ENCODE data around the gene SLC35E3.
"Not testable (repeated sequence)": the region's sequence is repeated elsewhere in the genome, so short reads cannot be mapped to it uniquely, and the experiment has no call there.

The SLC35E3 gene

GRCh38 chr12:68794653-68795251, 48.8 kb downstream of the SLC35E3 start:
- DNase-seq (ENCODE audit: low read depth) = no peak

GRCh38 chr12:68796399-68796798, 50.4 kb downstream of the SLC35E3 start:
- DNase-seq (ENCODE audit: low read depth) = no peak

- no peak for DNase-seq (ENCODE audit: low read depth)
Observed at GRCh38 chr12:68798882-68799234, 52.9 kb downstream of the SLC35E3 start.

GRCh38 chr12:68800294-68800693, 54.3 kb downstream of the SLC35E3 start:
- no peak for DNase-seq (ENCODE audit: low read depth)

GRCh38 chr12:68801124-68801523, 55.1 kb downstream of the SLC35E3 start:
- DNase-seq (ENCODE audit: low read depth) = not testable (repeated sequence)

GRCh38 chr12:68802372-68802745, 56.4 kb downstream of the SLC35E3 start:
- DNase-seq (ENCODE audit: low read depth) = not testable (repeated sequence)

- DNase-seq (ENCODE audit: low read depth) = not testable (repeated sequence)
Observed at GRCh38 chr12:68802911-68803651, 57.1 kb downstream of the SLC35E3 start.

- DNase-seq (ENCODE audit: low read depth) = no peak
Observed at GRCh38 chr12:68803948-68804656, 58.1 kb downstream of the SLC35E3 start.

DNA sequence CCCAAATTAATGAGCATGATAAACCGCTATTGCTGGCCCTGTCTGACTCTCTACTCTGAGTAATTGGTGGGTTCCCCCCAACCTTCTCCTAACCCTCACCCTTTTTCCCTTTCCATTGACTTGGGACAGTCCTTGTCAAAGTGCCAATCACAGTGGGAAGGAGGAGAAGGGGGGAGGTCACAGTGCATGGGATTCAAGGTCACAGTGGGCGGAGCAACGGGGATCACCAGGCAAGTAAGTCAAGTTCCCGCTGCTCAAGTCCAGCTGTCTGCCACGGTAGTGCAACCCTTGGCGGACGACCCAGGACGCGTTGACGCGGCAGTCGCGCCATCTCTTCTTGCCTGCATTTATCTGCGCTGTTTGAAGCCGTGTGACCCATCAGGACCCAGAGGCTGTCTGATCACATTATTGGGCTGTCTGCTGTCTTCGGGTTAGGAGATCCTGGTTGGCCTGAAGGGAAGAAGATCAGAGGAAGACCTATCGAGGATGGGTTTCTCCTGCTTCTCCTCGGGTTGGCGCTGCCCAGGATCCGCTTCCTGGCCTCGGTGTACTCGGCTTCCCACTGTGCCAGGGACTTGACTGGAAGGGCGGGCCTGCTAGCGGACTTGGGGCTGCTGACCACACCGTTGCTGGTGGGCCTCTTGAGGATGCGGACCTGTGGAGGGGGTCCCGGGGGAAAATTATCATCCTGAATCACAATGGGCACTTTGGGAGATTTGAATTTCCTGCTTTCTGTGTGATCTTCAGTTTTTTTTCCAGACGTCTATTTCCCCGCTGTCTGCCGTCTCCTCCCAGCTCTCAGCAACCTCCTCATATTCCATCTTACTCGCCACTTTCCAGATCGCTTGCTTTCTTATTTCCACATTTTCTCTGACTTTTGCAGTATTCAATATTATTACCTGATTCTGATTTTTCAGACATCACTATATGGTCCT, 58.9 kb downstream of the SLC35E3 start:
- no peak for DNase-seq (ENCODE audit: low read depth)

DNA sequence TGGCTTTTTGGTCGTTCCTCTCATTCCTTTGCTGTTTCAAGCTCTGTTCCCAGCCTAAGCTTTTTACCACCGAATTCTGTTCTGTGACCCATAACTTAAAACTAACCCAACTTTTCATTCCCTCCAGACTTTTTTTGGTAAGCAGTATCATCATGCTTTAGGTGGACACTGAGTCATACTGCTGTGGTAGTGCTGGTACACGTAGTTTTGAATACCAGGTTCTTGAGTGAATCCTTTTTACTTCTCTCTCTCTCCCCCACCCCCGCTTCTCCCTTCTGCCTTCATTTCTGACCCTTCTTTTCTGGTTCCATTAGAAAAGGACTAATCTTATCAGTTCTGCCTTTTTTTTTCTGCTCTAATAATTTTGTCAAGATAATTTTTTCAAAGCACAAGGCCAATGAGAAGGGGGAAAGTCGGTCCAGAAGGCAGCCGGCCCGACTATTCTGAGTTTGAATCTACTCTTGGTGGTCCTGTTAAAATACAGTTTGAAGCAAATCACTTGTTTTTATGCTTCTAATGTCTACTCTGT, 59.7 kb downstream of the SLC35E3 start:
- DNase-seq (ENCODE audit: low read depth) = no peak

DNA sequence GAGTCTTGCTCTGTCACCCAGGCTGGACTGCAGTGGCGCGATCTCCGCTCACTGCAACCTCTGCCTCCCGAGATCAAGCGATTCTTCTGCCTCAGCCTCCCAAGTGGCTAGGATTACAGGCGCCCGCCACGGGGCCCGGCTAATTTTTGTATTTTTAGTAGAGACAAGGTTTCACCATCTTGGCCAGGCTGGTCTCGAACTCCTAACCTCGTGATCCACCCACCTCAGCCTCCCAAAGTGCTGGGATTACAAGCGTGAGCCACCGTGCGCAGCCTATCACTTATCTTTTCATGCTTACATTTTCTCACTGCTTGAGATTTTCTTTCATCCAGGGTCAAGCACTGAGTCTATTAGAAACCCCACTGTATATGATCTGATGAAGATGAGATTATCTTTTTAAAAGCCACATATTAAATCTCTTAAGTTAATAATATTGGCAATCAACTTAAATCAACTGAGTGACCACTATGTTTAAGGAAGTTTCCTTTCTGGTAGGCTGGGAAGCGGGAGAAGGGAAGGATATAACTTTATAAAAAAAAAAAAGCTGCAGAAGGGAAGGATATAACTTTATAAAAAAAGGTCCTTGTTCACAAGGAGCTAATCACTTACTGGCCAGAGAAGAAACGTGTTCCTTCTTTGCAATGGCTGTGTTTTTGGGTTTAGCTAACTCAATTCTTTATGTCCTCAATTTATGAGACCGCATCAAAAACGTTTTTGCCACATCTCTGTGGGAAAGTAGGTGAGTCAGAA, 60.7 kb downstream of the SLC35E3 start:
- DNase-seq (ENCODE audit: low read depth) = no peak

- DNase-seq (ENCODE audit: low read depth) = not testable (repeated sequence)
Observed at GRCh38 chr12:68807274-68807575, 61.2 kb downstream of the SLC35E3 start.

DNA sequence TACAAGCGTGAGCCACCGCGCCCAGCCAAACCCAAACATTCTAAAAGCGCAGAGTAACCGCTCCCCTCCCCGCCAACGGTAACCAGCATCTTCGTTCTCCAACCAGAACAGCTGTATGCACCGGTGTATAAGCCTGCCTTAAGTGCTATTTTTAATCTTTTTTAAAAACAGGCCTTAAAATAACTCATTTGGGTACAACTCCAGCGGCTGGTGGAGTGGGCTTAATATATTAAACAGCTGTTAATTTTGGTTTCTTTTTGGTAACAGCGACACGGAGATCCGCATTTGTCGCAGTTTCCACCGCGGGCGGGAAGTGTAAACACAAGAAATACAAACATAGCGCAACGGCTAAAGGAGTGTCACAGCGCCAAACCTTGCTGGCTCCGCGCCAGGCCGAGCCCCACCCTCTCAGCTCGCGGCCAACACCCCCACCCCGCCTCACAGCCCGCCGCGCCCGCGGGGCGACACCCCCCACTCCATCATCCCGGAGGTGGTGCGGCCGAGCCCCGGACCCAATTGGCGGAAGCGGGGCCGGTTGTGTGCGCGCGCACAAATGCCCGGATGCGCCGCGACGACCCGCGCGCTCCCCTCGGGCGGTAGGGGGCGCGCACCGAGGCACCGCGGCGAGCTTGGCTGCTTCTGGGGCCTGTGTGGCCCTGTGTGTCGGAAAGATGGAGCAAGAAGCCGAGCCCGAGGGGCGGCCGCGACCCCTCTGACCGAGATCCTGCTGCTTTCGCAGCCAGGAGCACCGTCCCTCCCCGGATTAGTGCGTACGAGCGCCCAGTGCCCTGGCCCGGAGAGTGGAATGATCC, 61.8 kb downstream of the SLC35E3 start, which contains the start of gene MDM2:
Gene MDM2 (plus strand): TSS at position 602 of the 812 bp plus-strand sequence. CDS start 301 bp downstream, outside the sequence.
- DNase-seq (ENCODE audit: low read depth) = peak; percentile 86

- DNase-seq (ENCODE audit: low read depth) = peak; percentile 31
Observed at GRCh38 chr12:68808388-68809189, 62.6 kb downstream of the SLC35E3 start.

DNA sequence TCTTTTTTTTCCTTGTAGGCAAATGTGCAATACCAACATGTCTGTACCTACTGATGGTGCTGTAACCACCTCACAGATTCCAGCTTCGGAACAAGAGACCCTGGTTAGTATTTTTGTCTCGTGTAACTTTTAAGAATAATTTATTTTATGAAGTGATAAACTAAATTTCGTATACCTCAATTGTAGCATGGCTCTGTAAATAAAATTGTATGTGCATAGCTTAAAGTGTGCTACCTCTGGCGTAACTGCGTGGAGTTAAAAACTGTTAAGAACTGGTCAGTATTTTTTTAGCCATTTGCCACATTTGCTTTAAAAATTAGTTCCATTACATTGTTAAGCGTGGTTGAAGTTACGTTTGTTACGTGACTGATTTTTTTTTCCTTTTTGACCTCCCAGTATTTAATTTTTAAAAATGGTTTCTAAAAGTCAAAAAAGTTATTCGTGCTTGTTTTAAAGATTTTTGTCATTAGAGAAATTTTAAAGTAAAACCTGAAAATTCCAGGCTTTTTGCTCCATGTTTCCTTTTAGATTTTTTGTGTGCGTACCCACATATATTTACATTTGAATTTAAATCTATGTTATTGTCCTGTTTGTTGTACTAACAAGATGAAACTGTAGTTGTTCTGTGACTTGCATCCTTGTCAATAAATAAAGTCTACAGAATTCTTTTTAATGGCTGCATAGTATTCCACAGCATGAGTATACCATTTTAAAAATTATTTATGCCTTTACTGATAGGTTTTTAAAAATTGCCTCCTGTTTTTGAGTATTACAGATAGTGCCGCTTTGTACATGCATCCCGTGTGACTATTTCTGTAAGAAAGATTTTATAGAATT, 63.4 kb downstream of the SLC35E3 start:
- no peak for DNase-seq (ENCODE audit: low read depth)

GRCh38 chr12:68810027-68810389, 64.0 kb downstream of the SLC35E3 start:
- DNase-seq (ENCODE audit: low read depth) = not testable (repeated sequence)

DNA sequence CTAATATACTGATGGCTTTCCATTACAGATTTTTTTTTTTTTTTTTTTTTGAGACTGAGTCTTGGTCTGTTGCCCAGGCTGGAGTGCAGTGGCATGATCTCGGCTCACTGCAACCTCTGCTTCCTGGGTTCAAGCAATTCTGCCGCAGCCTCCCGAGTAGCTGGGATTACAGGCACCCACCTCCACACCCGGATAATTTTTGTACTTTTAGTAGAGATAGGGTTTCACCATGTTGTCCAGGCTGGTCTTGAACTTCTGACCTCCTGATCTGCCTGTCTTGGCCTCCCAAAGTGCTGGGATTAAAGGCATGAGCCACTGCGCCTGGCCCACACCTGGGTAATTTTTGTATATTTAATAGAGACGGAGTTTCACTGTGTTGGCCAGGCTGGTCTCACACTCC, 65.6 kb downstream of the SLC35E3 start:
- DNase-seq (ENCODE audit: low read depth) = not testable (repeated sequence)

GRCh38 chr12:68812553-68813241, 66.7 kb downstream of the SLC35E3 start:
- DNase-seq (ENCODE audit: low read depth) = no peak

Measured in stimulated activated CD8-positive, alpha-beta memory T cell treated with anti-CD3 and anti-CD28 coated beads, Interleukin-7, amount 100 ng/mL, for 24 hours (primary cell).